AG04450 (cell line): ENCODE results near the gene NELFE. TPM values are rescaled to one million over a fixed set of nuclear protein-coding genes. Genes with fewer than 3 reads are reported as not detected.
"Not testable (repeated sequence)": the region's sequence is repeated elsewhere in the genome, so short reads cannot be mapped to it uniquely, and the experiment has no call there.

Experiments
- CTCF ChIA-PET: fragments of 300-600, 350-600 bp; formaldehyde crosslinking; extraction: SDS; loops from one replicate; lab custom pipeline; 2022; ENCODE audit warnings: antibody characterized with exemption, inconsistent platforms; lab: Charles Lee
- POLR2A ChIA-PET: fragments of 350-600 bp; formaldehyde crosslinking; extraction: SDS; loops from one replicate; lab custom pipeline; 2021; ENCODE audit warnings: antibody characterized with exemption, inconsistent platforms; lab: Yijun Ruan, JAX
- DNase-seq: peaks from one replicate; pipeline ENCODE4 v3.0.0-alpha.2; 2011; ENCODE audit warnings: low read depth, low spot score
- H3K27ac ChIP-seq: one replicate; pipeline ENCODE4 v1.5.1; 2012; ENCODE audit warnings: low read depth, low read length, control low read depth
- H3K27me3 ChIP-seq: one replicate; pipeline ENCODE4 v1.6.0; 2012; ENCODE audit warnings: low read length; ENCODE audit not compliant: control insufficient read depth, insufficient read depth
- H3K4me3 ChIP-seq: 2 replicates; pipeline ENCODE4 v1.5.1; 2011; ENCODE audit warnings: mild to moderate bottlenecking, low read depth, low read length, control low read depth
- H3K9me3 ChIP-seq: 2 replicates; pipeline ENCODE4 v1.5.1; 2012; ENCODE audit warnings: low read length; ENCODE audit not compliant: control insufficient read depth, insufficient read depth
- CTCF ChIP-seq: IDR thresholded peaks from 2 replicates; pipeline ENCODE4 v1.5.1; 2011; ENCODE audit warnings: low read depth, low read length, control low read depth, inconsistent platforms
- polyA plus RNA-seq: library from polyadenylated mRNA; depleted of rRNA; stranded (reverse); fragments of >200 nt; gene quantifications from 2 replicates; pipeline ENCODE4 v1.2.3, GENCODE V29; 2011

The NELFE gene
- polyA plus RNA-seq, 1 experiment, result 51.4 TPM

GRCh38 chr6:31994421-31994820 is 35.6 kb upstream of the NELFE start:
- H3K27ac ChIP-seq, H3K9me3 ChIP-seq, CTCF ChIA-PET, DNase-seq, H3K27me3 ChIP-seq, POLR2A ChIA-PET, H3K4me3 ChIP-seq: not testable (repeated sequence)

DNA sequence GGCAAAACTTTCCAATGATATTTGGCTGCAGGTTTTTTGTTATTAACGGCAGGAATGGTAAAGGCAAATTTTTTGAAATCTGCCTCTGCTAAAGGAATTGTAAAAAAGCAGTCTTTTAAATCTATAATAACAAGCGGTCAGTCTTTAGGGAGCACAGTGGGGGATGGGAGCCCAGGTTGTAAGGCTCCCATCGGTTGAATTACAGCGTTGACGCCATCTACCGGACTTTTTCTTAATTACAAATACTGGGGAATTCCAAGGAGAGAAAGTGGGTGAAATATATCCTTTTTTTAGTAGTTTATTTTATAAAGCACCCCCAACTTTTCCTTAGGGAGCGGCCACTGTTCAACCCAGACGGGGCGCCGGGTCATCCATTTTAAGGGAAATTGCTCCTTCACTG is 30.6 kb upstream of the NELFE start:
- H3K9me3 ChIP-seq, H3K27ac ChIP-seq, CTCF ChIA-PET, H3K4me3 ChIP-seq, DNase-seq, H3K27me3 ChIP-seq, POLR2A ChIA-PET: not testable (repeated sequence)

GRCh38 chr6:31981744-31982143 is 23.0 kb upstream of the NELFE start, which contains the start of gene C4A:
Gene C4A (plus strand): TSS chr6:31982057. CDS start chr6:31982108, 51 bp downstream.
- H3K4me3 ChIP-seq, POLR2A ChIA-PET, H3K27ac ChIP-seq, H3K9me3 ChIP-seq, CTCF ChIA-PET, H3K27me3 ChIP-seq, DNase-seq: not testable (repeated sequence)

DNA sequence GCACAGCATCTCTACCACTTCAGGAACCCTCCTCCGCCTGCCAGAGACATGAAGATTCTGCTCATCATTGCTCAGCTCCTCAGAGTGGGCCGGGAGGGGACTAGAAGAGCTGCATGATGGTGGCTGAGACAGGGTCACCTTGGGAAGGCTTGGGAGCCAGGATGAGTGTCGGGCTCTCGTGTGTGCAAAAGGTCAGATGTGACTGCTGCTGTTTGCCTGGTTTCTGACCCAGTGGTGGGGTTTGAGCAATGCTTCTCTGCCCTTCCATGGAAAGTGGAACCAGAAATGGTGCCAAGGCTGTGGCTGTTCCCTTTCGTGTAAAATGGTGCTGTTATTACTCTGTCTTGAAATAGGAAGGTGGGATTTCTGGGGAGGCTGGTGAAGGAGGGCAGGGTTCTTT is 22.2 kb upstream of the NELFE start:
- H3K27ac ChIP-seq, H3K4me3 ChIP-seq, DNase-seq, H3K27me3 ChIP-seq, H3K9me3 ChIP-seq, POLR2A ChIA-PET, CTCF ChIA-PET: not testable (repeated sequence)

DNA sequence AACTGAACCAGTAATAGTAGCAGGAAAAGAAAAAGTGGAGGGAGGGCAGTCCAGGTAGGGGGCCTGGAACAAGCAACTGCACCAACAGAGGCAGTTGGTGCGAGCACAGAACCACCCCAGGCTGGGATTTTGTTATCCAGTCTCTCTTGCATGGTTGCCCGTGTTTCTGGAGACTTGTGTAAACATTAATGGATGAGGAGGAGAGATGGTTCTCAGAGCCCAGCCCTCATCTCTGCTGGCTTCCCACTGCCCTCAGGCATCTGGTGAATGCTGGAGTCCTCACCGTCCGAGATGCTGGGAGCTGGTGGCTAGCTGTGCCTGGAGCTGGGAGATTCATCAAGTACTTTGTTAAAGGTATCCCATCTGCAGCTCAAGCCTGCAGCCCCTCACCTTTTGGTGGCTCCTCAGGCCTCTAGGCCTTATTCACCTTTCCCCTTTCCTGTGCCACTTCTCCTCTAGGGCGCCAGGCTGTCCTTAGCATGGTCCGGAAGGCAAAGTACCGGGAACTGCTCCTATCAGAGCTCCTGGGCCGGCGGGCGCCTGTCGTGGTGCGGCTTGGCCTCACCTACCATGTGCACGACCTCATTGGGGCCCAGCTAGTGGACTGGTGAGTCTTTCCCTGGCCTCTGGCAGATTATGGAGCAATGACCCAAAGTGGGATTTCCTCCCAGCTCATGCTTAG is 21.6 kb upstream of the NELFE start:
- DNase-seq, H3K27me3 ChIP-seq: not testable (repeated sequence)
- CTCF ChIA-PET, result interaction anchor here (0.6 to 1.2 kb wide), 2 partner anchors 137 to 864 kb away, joined by 3 read pairs; partner anchors contain the start of gene PSMB8

DNA sequence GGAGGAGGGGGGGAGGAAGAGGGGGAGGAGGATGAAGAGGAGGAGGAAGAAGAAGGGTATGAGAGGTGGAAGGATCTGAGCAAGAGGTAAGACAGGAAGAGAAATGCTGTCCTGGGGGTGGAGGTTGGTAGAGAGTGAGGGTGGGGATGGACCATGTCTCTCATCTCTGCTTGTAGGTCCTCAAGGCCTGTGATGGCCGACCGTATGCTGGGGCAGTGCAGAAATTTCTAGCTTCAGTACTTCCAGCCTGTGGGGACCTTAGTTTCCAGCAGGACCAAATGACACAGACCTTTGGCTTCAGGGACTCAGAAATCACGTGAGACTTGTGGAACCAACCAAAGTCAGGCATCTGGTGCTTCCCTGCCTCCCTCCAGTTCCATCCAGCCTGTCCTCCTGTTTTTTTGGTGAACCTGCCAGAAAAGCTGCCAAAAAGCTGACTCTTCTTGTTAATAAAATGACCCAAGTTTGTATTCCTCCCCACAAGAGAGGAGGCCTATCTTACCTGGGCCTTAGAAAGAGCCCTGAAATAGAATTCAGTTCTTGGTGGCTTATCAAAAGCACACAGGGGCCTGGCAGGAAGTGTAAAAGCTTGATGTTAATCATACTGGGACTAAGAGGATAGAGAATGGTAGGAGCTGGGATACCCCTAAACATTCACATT is 20.6 kb upstream of the NELFE start:
- Histone ChIP-seq H3K9me3 (no peaks in the 10 kb centered on the region; the same call in 1 of the 2 replicates), H3K4me3 (no peak overlapping the region), H3K27ac (no peak overlapping the region), H3K27me3 (no peaks in the 10 kb centered on the region)
- POLR2A ChIA-PET, result no interaction called here
- CTCF ChIA-PET, result interaction anchor here (0.5 to 1.2 kb wide), 2 partner anchors 138 to 268 kb away, joined by 3 to 5 read pairs; no protein-coding TSS in a partner anchor
- no peak for DNase-seq
- TF ChIP-seq CTCF, result no peak

More for the DNA sequence above, 21.6 kb upstream of the NELFE start:
- H3K9me3 ChIP-seq, POLR2A ChIA-PET, H3K27ac ChIP-seq, H3K4me3 ChIP-seq: not testable (repeated sequence)

DNA sequence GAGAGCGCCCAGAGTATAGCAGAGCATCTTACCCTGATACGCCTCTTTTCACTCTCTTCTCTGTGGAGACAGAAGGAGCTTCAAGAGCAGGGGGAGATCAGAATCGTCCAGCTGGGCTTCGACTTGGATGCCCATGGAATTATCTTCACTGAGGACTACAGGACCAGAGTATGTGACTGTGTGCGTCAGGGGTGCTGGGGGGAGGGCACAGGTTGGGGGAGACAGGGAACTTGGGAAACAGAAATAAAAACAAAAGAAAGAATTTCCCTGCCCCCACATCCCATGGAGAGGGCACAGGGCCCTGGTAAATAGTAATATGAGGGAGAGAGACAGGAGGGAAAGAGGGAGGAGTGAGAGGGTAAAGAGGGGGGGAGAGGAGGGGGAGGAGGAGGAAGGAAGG is 20.1 kb upstream of the NELFE start:
- no peak for TF ChIP-seq CTCF
- ChIA-PET CTCF (no interaction called here), POLR2A (no interaction called here)
- Histone ChIP-seq H3K27me3 (no peaks in the 10 kb centered on the region), H3K27ac (no peak overlapping the region), H3K4me3 (no peak overlapping the region), H3K9me3 (no peaks in the 10 kb centered on the region; the same call in 1 of the 2 replicates)
- no peak for DNase-seq
